MG63 (cell line): ENCODE data around the gene CFAP20. TPM values are rescaled to one million over a fixed set of nuclear protein-coding genes. Genes with fewer than 3 reads are reported as not detected.
"Not testable (repeated sequence)": the region's sequence is repeated elsewhere in the genome, so short reads cannot be mapped to it uniquely, and the experiment has no call there.

Experiments
- DNase-seq: peaks from one replicate; pipeline ENCODE4 v3.0.0-alpha.2; 2020
- H3K27me3 ChIP-seq: fragments of 250-450 bp; sonication (Bioruptor Pico); 2 replicates; pipeline ENCODE4 v1.5.1; 2020; ENCODE audit warnings: mild to moderate bottlenecking, moderate library complexity
- H3K36me3 ChIP-seq: fragments of 250-450 bp; sonication (Bioruptor Pico); 2 replicates; pipeline ENCODE4 v1.5.1; 2020; ENCODE audit warnings: mild to moderate bottlenecking, moderate library complexity
- H3K4me3 ChIP-seq: fragments of 250-450 bp; sonication (Bioruptor Pico); 2 replicates; pipeline ENCODE4 v1.5.1; 2020; ENCODE audit warnings: mild to moderate bottlenecking, moderate library complexity
- H3K9me3 ChIP-seq: fragments of 250-450 bp; sonication (Bioruptor Pico); 2 replicates; pipeline ENCODE4 v1.5.1; 2020; ENCODE audit warnings: mild to moderate bottlenecking, moderate library complexity
- total RNA-seq: library from RNA; depleted of rRNA; stranded (reverse); fragments of >200 nt; shearing (Covaris generic); gene quantifications from 2 replicates; pipeline ENCODE4 v1.2.3, GENCODE V29; 2014; ENCODE audit warnings: low replicate concordance; rRNA removed

Gene CFAP20
- total RNA-seq, 1 experiment from 2014 or later = 205 TPM

GRCh38 chr16:58086381-58087208, 42.6 kb downstream of the CFAP20 start:
- DNase-seq = no peak
- Histone ChIP-seq H3K4me3 (no peak overlapping the region), H3K27me3 (peaks cover 6% of the 10 kb centered on the region; the same call in 1 of the 2 replicates), H3K9me3 (no peaks in the 10 kb centered on the region), H3K36me3 (no peaks in the 10 kb centered on the region)

- no peaks in the 10 kb centered on the region for H3K9me3 ChIP-seq
- no peaks in the 10 kb centered on the region for H3K36me3 ChIP-seq
- no peaks in the 10 kb centered on the region for H3K27me3 ChIP-seq
- DNase-seq = no peak
- no peak overlapping the region for H3K4me3 ChIP-seq
Measured at GRCh38 chr16:58085584-58086251, 43.5 kb downstream of the CFAP20 start.

- no peaks in the 10 kb centered on the region for H3K36me3 ChIP-seq
- DNase-seq = no peak
- no peaks in the 10 kb centered on the region for H3K9me3 ChIP-seq
- no peaks in the 10 kb centered on the region for H3K27me3 ChIP-seq
- no peak overlapping the region for H3K4me3 ChIP-seq
Measured at GRCh38 chr16:58085171-58085570, 44.0 kb downstream of the CFAP20 start.

- Histone ChIP-seq H3K9me3 (no peaks in the 10 kb centered on the region), H3K36me3 (no peaks in the 10 kb centered on the region), H3K4me3 (no peak overlapping the region), H3K27me3 (no peaks in the 10 kb centered on the region)
- DNase-seq = no peak
Measured at GRCh38 chr16:58084635-58085034, 44.5 kb downstream of the CFAP20 start.

GRCh38 chr16:58082381-58082780, 46.8 kb downstream of the CFAP20 start:
- no peak for DNase-seq
- Histone ChIP-seq H3K9me3 (no peaks in the 10 kb centered on the region), H3K27me3 (no peaks in the 10 kb centered on the region), H3K4me3 (no peak overlapping the region), H3K36me3 (no peaks in the 10 kb centered on the region)

- H3K9me3 ChIP-seq = peaks cover 10% of the 10 kb centered on the region
- H3K36me3 ChIP-seq = not testable (repeated sequence)
Measured at GRCh38 chr16:58080657-58081056, 48.5 kb downstream of the CFAP20 start.

GRCh38 chr16:58077796-58078195, 51.4 kb downstream of the CFAP20 start:
- no peak for DNase-seq
- peaks cover 10% of the 10 kb centered on the region for H3K9me3 ChIP-seq
- H3K4me3 ChIP-seq = no peak overlapping the region
- no peaks in the 10 kb centered on the region for H3K36me3 ChIP-seq
- H3K27me3 ChIP-seq = no peaks in the 10 kb centered on the region

More at GRCh38 chr16:58080657-58081056, 48.5 kb downstream of the CFAP20 start:
- not testable (repeated sequence) for H3K4me3 ChIP-seq, DNase-seq, H3K27me3 ChIP-seq

GRCh38 chr16:58076514-58076913, 52.7 kb downstream of the CFAP20 start:
- H3K9me3 ChIP-seq = peaks cover 10% of the 10 kb centered on the region
- no peaks in the 10 kb centered on the region for H3K27me3 ChIP-seq

GRCh38 chr16:58074657-58075056, 54.5 kb downstream of the CFAP20 start:
- H3K9me3 ChIP-seq = peaks cover 10% of the 10 kb centered on the region
- DNase-seq = no peak
- no peak overlapping the region for H3K4me3 ChIP-seq
- H3K36me3 ChIP-seq = no peaks in the 10 kb centered on the region
- H3K27me3 ChIP-seq = no peaks in the 10 kb centered on the region

More at GRCh38 chr16:58076514-58076913, 52.7 kb downstream of the CFAP20 start:
- Histone ChIP-seq H3K4me3 (no peak overlapping the region), H3K36me3 (no peaks in the 10 kb centered on the region)
- DNase-seq = no peak

GRCh38 chr16:58073086-58073485, 56.1 kb downstream of the CFAP20 start:
- peaks cover 10% of the 10 kb centered on the region for H3K9me3 ChIP-seq
- H3K36me3 ChIP-seq, DNase-seq, H3K4me3 ChIP-seq, H3K27me3 ChIP-seq: not testable (repeated sequence)

GRCh38 chr16:58072134-58072533, 57.0 kb downstream of the CFAP20 start:
- H3K27me3 ChIP-seq = not testable (repeated sequence)

GRCh38 chr16:58070585-58070984, 58.6 kb downstream of the CFAP20 start:
- Histone ChIP-seq H3K27me3 (no peaks in the 10 kb centered on the region), H3K36me3 (no peaks in the 10 kb centered on the region), H3K9me3 (no peaks in the 10 kb centered on the region; the same call in 1 of the 2 replicates), H3K4me3 (no peak overlapping the region)
- DNase-seq = no peak

More at GRCh38 chr16:58072134-58072533, 57.0 kb downstream of the CFAP20 start:
- DNase-seq, H3K36me3 ChIP-seq, H3K4me3 ChIP-seq: not testable (repeated sequence)
- peaks cover 10% of the 10 kb centered on the region for H3K9me3 ChIP-seq

Other genes starting within 250 kb of the CFAP20 start
- not detected in 2 replicates for gene CNGB1, start 158.3 kb downstream of the CFAP20 start, total RNA-seq
- 9.3 and 15.5 TPM in 2 replicates for gene ZNF319, start 128.7 kb downstream of the CFAP20 start, total RNA-seq
- 17.9 and 23.9 TPM in 2 replicates for gene USB1, start 128.0 kb downstream of the CFAP20 start, total RNA-seq
- 9.9 and 14.5 TPM in 2 replicates for gene MMP15, start 103.6 kb downstream of the CFAP20 start, total RNA-seq
- gene CSNK2A2, start 68.7 kb upstream of the CFAP20 start, total RNA-seq = 44.8 and 67.6 TPM in 2 replicates
- not detected in 2 replicates for gene PRSS54, start 165.6 kb upstream of the CFAP20 start, total RNA-seq